ENCODE results near the gene WNT3. TPM values are rescaled to one million over a fixed set of nuclear protein-coding genes. Genes with fewer than 3 reads are reported as not detected.

The WNT3 gene
- total and polyA plus RNA-seq, 10 donors, result 0.32 to 0.94 (median 0.67) TPM

GRCh38 chr17:46771561-46772474 is 46.7 kb downstream of the WNT3 start:
- Histone ChIP-seq H3K36me3 (no peaks in the 10 kb centered on the region), H3K9me3 (no peaks in the 10 kb centered on the region), H3K4me1 (peaks cover 5 to 42% (median 35%) of the 10 kb centered on the region in 6 donors), H3K27me3 (replicated peaks in 1 of 7) (peaks cover 0 to 68% (median 19%) of the 10 kb centered on the region in 7 donors), H3K27ac (peak overlapping the region in 4 of 8 donors; percentile 3 to 76 (median 44)), H3K4me3 (peak overlapping the region; percentile 43 to 79 (median 53))
- 1 to 4% (median 2%) methylated on average over 34 to 135 of the region's 135 CpGs for WGBS, 5 donors
- DNase-seq, result no peak
- intact Hi-C loops (cut with DNase I; ENCODE audit: low total_unique reads), result no loop called here
- TF ChIP-seq CTCF (IDR thresholded peaks at IDR 0.05 in 8 of 11, conservative IDR thresholded peaks at IDR 0.05 in 3 of 11), result no peak

- Histone ChIP-seq H3K36me3 (no peaks in the 10 kb centered on the region), H3K27ac (peak overlapping the region in 4 of 8 donors; percentile 16 to 76 (median 44)), H3K4me3 (peak overlapping the region; percentile 30 to 79 (median 48)), H3K27me3 (replicated peaks in 1 of 7) (peaks cover 0 to 60% (median 19%) of the 10 kb centered on the region in 7 donors), H3K4me1 (peaks cover 5 to 42% (median 35%) of the 10 kb centered on the region in 6 donors), H3K9me3 (no peaks in the 10 kb centered on the region)
- WGBS, 5 donors, result 3 to 33% (median 5%) methylated on average over 5 to 73 of the region's 73 CpGs
- TF ChIP-seq POLR2A (IDR thresholded peaks at IDR 0.05), result no peak
- peak in 2 of 3 donors; percentile 13 to 31 for TF ChIP-seq POLR2AphosphoS5 (IDR thresholded peaks at IDR 0.05)
- TF ChIP-seq CTCF (IDR thresholded peaks at IDR 0.05 in 8 of 11, conservative IDR thresholded peaks at IDR 0.05 in 3 of 11), result peak in 1 of 11 experiments; percentile 14
- intact Hi-C loops (cut with DNase I; ENCODE audit: low total_unique reads), result no loop called here
- peak; percentile 75 for DNase-seq
Measured at GRCh38 chr17:46770818-46771560, 47.5 kb downstream of the WNT3 start.

DNA sequence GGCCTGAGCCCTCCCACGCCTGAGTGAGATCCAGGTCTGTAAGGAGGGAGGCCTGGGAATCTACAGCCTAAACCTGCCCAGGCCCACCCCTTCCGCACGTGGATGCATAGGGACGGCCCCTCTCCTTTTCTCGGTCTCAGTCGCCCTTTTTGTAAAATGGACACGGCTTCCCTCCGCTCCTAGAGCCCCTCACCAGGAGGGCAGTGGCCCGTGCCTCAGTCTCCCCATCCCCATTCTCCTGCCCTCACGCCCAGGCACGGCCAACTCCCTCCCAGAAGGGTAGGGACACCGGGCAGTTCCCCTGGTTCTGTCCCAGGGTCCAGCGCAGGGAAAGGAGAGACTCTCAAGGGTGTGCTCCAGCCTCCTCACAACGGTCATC is 48.1 kb downstream of the WNT3 start:
- H3K4me3 ChIP-seq, result peak overlapping the region in 4 of 8 donors; percentile 48 to 79 (median 50)
- no peak for TF ChIP-seq CTCF (IDR thresholded peaks at IDR 0.05 in 8 of 11, conservative IDR thresholded peaks at IDR 0.05 in 3 of 11)
- no peak for TF ChIP-seq POLR2A (IDR thresholded peaks at IDR 0.05)
- TF ChIP-seq POLR2AphosphoS5 (IDR thresholded peaks at IDR 0.05), result no peak
- no peak overlapping the region for H3K27ac ChIP-seq
- peaks cover 5 to 42% (median 36%) of the 10 kb centered on the region in 6 donors for H3K4me1 ChIP-seq
- H3K36me3 ChIP-seq, result no peaks in the 10 kb centered on the region
- H3K27me3 ChIP-seq (replicated peaks in 1 of 7), result peaks cover 0 to 57% (median 19%) of the 10 kb centered on the region in 7 donors
- no peaks in the 10 kb centered on the region for H3K9me3 ChIP-seq
- intact Hi-C loops (cut with DNase I; ENCODE audit: low total_unique reads), result no loop called here
- WGBS, 5 donors, result 58 to 67% (median 61%) methylated on average over 14 of the region's 14 CpGs
- no peak for DNase-seq

Data from spleen (tissue), 11 donors.